Measurements from ENCODE around the gene RNF157. TPM values are rescaled to one million over a fixed set of nuclear protein-coding genes. Genes with fewer than 3 reads are reported as not detected.

Gene RNF157
- total RNA-seq, 1 donor, result 4.7 TPM

DNA sequence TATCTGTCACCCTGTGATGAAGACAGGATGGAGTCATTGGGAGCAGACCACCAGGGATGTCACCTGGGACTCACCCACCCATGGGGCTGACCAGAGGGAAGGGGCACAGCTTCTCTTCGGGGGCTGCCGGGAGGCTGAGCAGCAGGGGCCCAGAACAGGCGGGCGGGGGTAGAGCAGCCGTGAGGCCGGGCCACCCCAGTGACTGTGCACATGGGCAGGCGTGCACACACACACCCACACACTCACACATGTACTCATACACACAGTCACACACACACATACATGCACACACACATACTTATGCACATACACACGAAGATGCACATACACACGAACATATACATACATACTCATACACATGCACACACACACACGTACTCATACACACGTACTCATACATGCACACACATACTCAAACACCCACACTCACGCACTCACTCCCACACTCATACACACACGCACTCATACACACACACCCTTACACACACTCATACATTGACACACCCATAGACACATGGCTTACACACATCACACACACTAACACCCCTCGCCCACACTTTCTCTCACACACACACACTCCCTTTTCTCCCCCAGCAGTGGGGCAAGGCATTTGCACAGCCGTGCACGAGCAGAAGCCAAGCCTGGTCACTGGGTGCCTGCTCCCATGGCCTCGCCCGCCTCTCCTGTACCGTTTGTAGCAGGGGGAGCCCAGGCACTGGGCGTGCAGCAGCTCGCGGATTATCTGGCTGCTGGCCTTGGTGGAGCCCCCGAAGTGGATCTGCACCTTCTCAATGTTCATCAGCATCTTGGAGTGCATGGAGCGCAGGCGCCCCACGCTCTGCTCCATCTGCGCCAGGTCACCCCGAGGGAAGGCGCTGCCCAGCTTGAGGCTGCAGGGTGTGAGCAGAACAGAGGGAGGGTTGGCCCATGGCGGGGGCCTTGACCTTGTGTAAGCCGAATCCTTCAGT is 37.3 kb upstream of the RNF157 start:
- TF ChIP-seq, protein P1, sequence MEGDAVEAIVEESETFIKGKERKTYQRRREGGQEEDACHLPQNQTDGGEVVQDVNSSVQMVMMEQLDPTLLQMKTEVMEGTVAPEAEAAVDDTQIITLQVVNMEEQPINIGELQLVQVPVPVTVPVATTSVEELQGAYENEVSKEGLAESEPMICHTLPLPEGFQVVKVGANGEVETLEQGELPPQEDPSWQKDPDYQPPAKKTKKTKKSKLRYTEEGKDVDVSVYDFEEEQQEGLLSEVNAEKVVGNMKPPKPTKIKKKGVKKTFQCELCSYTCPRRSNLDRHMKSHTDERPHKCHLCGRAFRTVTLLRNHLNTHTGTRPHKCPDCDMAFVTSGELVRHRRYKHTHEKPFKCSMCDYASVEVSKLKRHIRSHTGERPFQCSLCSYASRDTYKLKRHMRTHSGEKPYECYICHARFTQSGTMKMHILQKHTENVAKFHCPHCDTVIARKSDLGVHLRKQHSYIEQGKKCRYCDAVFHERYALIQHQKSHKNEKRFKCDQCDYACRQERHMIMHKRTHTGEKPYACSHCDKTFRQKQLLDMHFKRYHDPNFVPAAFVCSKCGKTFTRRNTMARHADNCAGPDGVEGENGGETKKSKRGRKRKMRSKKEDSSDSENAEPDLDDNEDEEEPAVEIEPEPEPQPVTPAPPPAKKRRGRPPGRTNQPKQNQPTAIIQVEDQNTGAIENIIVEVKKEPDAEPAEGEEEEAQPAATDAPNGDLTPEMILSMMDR (IDR thresholded peaks at IDR 0.05; ENCODE audit: insufficient read depth, low read depth, low read length), result no peak
- no peak overlapping the region for H3K4me3 ChIP-seq (ENCODE audit: low read depth, low read length)
- DNase-seq (ENCODE audit: low read depth), result no peak

DNA sequence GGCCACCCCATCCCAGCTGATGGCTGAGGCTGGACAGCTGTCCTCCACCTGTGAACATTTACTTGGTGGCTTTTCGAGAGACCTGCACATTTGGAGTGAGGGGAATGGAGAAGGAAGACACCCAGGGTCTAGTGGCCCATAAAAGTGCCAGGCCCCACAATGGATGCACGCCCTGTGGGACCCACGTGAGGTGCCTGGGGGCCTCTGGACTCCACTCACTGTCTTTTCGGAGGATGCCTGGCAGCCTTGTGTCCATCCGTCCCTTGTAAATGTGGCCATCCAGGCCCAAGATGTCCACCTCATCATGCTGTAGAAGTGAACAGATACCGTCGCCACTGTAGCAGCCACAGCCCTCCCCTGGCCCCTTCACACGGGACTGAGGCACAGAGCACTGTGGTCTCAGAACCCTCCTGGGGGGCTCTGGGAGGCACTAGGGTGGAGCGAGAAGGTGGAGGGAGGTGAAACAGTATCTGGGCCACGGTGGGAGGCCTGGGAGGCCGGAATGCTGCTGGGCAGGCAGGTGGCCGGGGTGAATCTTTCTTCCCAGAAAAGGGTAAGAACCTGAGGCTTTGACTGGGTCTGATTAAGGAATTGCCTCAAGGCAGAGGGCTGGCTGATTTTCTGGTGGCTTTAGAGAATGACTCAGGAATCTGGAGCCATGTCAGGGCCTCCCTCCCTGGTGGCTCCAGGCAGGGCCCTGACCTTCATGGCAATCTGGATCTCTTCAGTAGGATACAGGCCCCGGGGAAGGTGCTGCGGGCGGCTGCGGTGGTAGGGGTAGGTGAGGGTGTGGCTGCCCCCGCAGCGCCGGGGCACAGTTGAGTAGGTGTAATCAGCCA is 36.4 kb upstream of the RNF157 start:
- TF ChIP-seq, protein P1 (IDR thresholded peaks at IDR 0.05; ENCODE audit: insufficient read depth, low read depth, low read length), result no peak
- peak; percentile 58 for DNase-seq (ENCODE audit: low read depth)
- H3K4me3 ChIP-seq (ENCODE audit: low read depth, low read length), result no peak overlapping the region

DNA sequence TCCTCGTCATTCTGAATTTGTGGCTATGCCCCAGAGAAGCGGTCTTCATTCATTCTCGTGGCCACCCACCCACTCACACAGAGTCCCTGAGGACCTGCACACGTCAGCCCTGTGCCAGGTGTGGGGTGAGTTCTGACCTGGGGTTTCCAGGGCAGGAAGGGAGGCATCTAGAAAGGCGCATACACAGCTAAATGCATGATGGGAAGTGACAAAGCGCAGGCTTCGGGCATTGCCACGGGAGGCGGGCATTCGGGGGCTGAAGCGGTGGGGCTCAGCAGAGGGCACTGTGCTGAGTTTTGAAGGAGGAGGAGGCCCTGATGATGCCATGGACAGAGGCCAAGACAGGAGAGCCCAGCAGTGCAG is 35.8 kb upstream of the RNF157 start:
- no peak for DNase-seq (ENCODE audit: low read depth)
- TF ChIP-seq, protein P1 (IDR thresholded peaks at IDR 0.05; ENCODE audit: insufficient read depth, low read depth, low read length), result no peak
- no peak overlapping the region for H3K4me3 ChIP-seq (ENCODE audit: low read depth, low read length)

DNA sequence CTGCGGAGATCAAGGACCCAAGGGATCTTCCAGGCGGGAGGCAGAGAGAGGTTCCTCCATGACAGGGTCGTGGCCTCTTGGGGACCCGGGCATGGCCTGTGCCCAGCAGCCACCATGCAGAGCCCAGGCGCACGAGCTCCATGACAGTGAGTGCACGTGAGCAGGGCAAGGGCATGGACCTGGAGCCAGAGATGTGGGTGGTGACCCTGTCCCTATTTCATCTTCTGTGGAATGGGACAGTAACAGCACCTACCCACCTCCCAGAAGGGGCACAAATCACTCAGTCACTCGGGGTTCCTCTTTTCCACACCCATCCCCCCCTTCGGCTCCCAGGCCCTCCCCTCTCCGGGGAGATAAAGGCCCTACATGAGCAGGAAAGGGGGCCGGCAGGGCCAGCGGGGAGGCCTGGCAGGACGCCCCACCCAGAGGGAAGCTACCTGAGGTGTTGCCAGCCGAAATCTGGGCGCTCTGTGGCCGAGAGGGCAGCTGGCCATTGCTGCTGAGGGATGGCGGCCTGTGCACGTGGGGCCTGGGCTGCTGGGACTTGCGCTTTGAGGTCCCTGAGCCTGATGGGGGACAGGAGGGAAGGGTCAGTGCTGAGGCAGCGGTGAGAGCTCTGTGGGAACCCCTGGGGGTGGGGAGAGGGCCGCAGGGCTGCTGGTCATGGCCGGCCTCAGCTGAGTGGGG is 35.2 kb upstream of the RNF157 start:
- H3K4me3 ChIP-seq (ENCODE audit: low read depth, low read length), result no peak overlapping the region
- TF ChIP-seq, protein P1 (IDR thresholded peaks at IDR 0.05; ENCODE audit: insufficient read depth, low read depth, low read length), result no peak
- DNase-seq (ENCODE audit: low read depth), result no peak

DNA sequence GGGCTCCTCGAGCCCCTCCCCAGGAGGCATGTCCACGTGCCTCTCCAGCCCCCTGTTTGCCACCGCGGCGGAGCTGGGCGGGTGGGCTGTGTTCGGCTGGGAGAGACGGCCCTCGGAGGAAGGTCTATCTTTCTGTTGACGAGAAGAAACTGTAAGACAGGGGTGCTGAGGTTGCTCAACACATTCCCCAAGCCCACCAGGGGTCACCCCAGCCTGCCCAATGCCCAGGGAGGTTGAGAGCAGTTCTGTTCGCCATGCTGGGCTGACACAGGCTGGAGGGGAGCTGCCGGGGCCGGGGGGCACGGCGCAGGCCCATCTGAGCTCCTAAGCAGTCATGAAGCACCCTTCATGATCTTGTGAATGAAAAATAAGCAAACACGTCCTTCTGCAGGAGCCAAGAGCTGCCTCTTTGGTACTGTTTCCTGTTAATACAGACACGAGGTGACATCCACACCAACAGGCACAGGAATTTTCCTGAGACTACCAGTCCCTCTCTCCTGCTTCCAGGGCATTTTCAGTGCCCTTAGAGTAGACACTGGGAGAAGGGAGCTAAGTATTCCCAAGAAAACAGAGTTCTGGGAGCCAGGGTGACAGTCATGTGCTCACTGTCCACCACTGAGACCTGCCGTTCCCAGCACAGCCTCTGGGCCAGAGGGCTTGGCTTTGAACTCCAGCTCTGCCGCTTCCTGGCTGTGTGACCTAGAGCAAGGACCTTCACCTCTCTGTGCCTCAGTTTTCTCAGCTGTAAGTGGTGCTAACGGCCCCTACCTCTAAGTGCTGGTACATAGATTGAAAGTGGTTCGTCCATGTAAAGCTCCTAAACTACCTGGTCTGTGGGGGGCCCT is 34.0 kb upstream of the RNF157 start:
- H3K4me3 ChIP-seq (ENCODE audit: low read depth, low read length), result no peak overlapping the region
- no peak for DNase-seq (ENCODE audit: low read depth)
- TF ChIP-seq, protein P1 (IDR thresholded peaks at IDR 0.05; ENCODE audit: insufficient read depth, low read depth, low read length), result no peak

Measured in fibroblast of villous mesenchyme (primary cell).